ENCODE measurements around the gene HTR6.

- TF ChIP-seq CTCF (IDR thresholded peaks at IDR 0.05; ENCODE audit: low read length) (no peak), EZH2 (optimal IDR thresholded peaks at IDR 0.05; ENCODE audit: low read depth, low read length) (no peak), EZH2phosphoT487 (IDR thresholded peaks at IDR 0.05; ENCODE audit: low read length) (no peak)
These were observed 19.0 kb upstream of the HTR6 start for GRCh38 chr1:19645411-19646251.

Data from MM.1S (cell line).